Smooth muscle cell (in vitro differentiated cells): ENCODE data around the gene CYTH2. TPM values are rescaled to one million over a fixed set of nuclear protein-coding genes. Genes with fewer than 3 reads are reported as not detected.
"Not testable (repeated sequence)": the region's sequence is repeated elsewhere in the genome, so short reads cannot be mapped to it uniquely, and the experiment has no call there.

Source experiments
- DNase-seq: peaks from one replicate; lab custom pipeline; 2025; ENCODE audit not compliant: unreplicated experiment; lab: John Stamatoyannopoulos, UW
- H2AFZ ChIP-seq: fragments of 200-600 bp; sonication (generic); 2 replicates; pipeline ENCODE4 v1.6.0; 2016; ENCODE audit warnings: antibody characterized with exemption, low read depth, mild to moderate bottlenecking
- H3F3A ChIP-seq: fragments of 200-600 bp; sonication (generic); 2 replicates; pipeline ENCODE4 v1.6.0; 2017; ENCODE audit warnings: antibody characterized with exemption, low read depth
- H3K27ac ChIP-seq: fragments of 200-600 bp; sonication (generic); 2 replicates; pipeline ENCODE4 v1.5.1; 2016; ENCODE audit warnings: low read depth, mild to moderate bottlenecking
- H3K27me3 ChIP-seq: fragments of 200-600 bp; sonication (generic); 2 replicates; pipeline ENCODE4 v1.6.1; 2016; ENCODE audit warnings: low read depth, mild to moderate bottlenecking
- H3K36me3 ChIP-seq: fragments of 200-600 bp; sonication (generic); 2 replicates; pipeline ENCODE4 v1.5.1; 2016; ENCODE audit warnings: low read depth
- H3K4me1 ChIP-seq: fragments of 200-600 bp; sonication (generic); 2 replicates; pipeline ENCODE4 v1.5.1; 2016; ENCODE audit warnings: low read depth
- H3K4me2 ChIP-seq: fragments of 200-600 bp; sonication (generic); 2 replicates; pipeline ENCODE4 v1.6.0; 2016; ENCODE audit warnings: mild to moderate bottlenecking
- H3K4me3 ChIP-seq: fragments of 200-600 bp; sonication (generic); 2 replicates; pipeline ENCODE4 v1.5.1; 2016; ENCODE audit warnings: mild to moderate bottlenecking
- H3K79me2 ChIP-seq: fragments of 200-600 bp; sonication (generic); 2 replicates; pipeline ENCODE4 v1.6.0; 2016; ENCODE audit warnings: low read depth, mild to moderate bottlenecking
- H3K9ac ChIP-seq: fragments of 200-600 bp; sonication (generic); 2 replicates; pipeline ENCODE4 v1.6.0; 2016; ENCODE audit warnings: low read depth
- H3K9me3 ChIP-seq: fragments of 200-600 bp; sonication (generic); replicated peaks from 2 replicates; pipeline ENCODE4 v1.5.1; 2016; ENCODE audit warnings: low read depth
- H4K20me1 ChIP-seq: fragments of 200-600 bp; sonication (generic); 2 replicates; pipeline ENCODE4 v1.6.0; 2016; ENCODE audit warnings: low read depth
- CTCF ChIP-seq: fragments of 200-600 bp; sonication (generic); IDR thresholded peaks from 2 replicates; pipeline ENCODE4 v1.5.1; 2017; ENCODE audit warnings: borderline replicate concordance, mild to moderate bottlenecking, antibody characterized with exemption; ENCODE audit not compliant: insufficient read depth, poor library complexity, severe bottlenecking
- WGBS: methylation state at CpG from one replicate; pipeline ENCODE4 v1.1.7; 2016; ENCODE audit warnings: low lambda C conversion rate; 5-methylcytosine and 5-hydroxymethylcytosine counted together
- polyA plus RNA-seq: library from polyadenylated mRNA; unstranded; fragments of >200 nt; fragmentation: Nextera tagmentation; extraction: Ambion mirVana; gene quantifications from 2 replicates; pipeline ENCODE4 v1.2.1, GENCODE V29; 2016
- total RNA-seq: library from RNA; depleted of rRNA; stranded (reverse); fragments of >200 nt; gene quantifications from 2 replicates; pipeline ENCODE4 v1.2.3, GENCODE V29; 2014

CYTH2 gene
- total and polyA plus RNA-seq, 2 experiments from 2014 or later, result 49.7 to 62.1 TPM

DNA sequence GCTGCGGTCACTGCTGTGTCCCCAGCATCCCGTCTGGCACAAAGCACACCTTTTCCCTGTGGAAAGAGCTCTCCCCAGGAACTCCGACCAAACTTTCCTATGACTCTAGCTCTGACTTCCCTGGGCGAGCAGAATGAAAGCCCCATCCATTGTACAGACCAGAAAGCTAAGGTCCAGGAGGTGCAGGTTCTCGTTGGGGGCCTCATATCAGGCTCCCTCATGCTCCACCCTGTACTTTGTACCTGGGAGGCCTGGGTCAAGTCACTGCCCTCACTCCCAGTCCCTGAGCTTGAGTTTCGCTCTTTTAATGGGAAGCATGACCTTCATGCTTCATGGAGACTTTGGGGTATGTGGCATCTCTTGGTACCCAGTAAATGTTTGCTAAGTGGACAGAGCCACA, 18.4 kb downstream of the CYTH2 start:
- Histone ChIP-seq H3K4me1 (peaks cover 7% of the 10 kb centered on the region), H3K36me3 (no peaks in the 10 kb centered on the region), H3K9me3 (no peaks in the 10 kb centered on the region), H2AFZ (no peak overlapping the region), H3K4me3 (no peak overlapping the region), H3K79me2 (no peaks in the 10 kb centered on the region), H3K27me3 (no peaks in the 10 kb centered on the region), H3K9ac (no peak overlapping the region), H3F3A (no peaks in the 10 kb centered on the region), H4K20me1 (no peaks in the 10 kb centered on the region), H3K27ac (no peak overlapping the region), H3K4me2 (peak overlapping the region; percentile 23)
- WGBS, result 87% methylated on average over 6 of the region's 6 CpGs
- no peak for DNase-seq
- no peak for TF ChIP-seq CTCF

- DNase-seq, result no peak
These were observed 18.8 kb downstream of the CYTH2 start for GRCh38 chr19:48487948-48488347.

DNA sequence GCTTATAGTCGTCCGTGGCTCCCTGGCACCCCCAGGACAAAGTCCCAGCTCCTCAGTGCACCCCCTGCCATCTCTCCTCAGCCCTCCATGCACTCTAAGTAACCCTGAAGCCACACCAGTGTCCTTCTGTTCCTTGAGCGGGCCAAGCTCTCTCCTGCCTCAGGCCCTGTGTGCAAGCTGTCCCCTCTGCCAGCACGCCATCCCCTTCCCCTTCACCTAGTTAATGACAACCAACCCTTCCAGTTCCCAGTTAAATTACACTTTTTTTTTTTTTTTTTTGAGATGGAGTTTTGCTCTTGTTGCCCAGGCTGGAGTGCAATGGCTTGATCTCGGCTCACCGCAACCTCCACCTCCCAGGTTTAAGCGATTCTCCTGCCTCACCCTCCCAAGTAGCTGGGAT, 19.3 kb downstream of the CYTH2 start:
- H3F3A ChIP-seq, H3K9ac ChIP-seq, H3K36me3 ChIP-seq, H3K4me1 ChIP-seq, H3K9me3 ChIP-seq, H2AFZ ChIP-seq, H3K79me2 ChIP-seq, H3K27me3 ChIP-seq, DNase-seq, H3K4me3 ChIP-seq, H4K20me1 ChIP-seq, H3K27ac ChIP-seq: not testable (repeated sequence)
- H3K4me2 ChIP-seq, result peak overlapping the region; percentile 23
- 96% methylated on average over 7 of the region's 7 CpGs for WGBS

More at GRCh38 chr19:48487948-48488347, 18.8 kb downstream of the CYTH2 start:
- Histone ChIP-seq H3K4me2 (peak overlapping the region; percentile 23), H3K9me3 (no peaks in the 10 kb centered on the region), H3K4me3 (no peak overlapping the region), H3K27ac (no peak overlapping the region), H3K27me3 (no peaks in the 10 kb centered on the region), H3K79me2 (no peaks in the 10 kb centered on the region), H3F3A (no peaks in the 10 kb centered on the region), H2AFZ (no peak overlapping the region), H3K4me1 (peaks cover 7% of the 10 kb centered on the region), H4K20me1 (no peaks in the 10 kb centered on the region), H3K9ac (no peak overlapping the region), H3K36me3 (no peaks in the 10 kb centered on the region)
- WGBS, result 54% methylated on average over 8 of the region's 8 CpGs
- no peak for TF ChIP-seq CTCF

- peak; percentile 49 for DNase-seq
These were observed 20.5 kb downstream of the CYTH2 start for GRCh38 chr19:48489608-48490216.

More at GRCh38 chr19:48489608-48490216, 20.5 kb downstream of the CYTH2 start:
- Histone ChIP-seq H3K27me3 (no peaks in the 10 kb centered on the region), H3K4me1 (peaks cover 7% of the 10 kb centered on the region), H3K27ac (no peak overlapping the region), H3K4me2 (no peak overlapping the region), H3K4me3 (no peak overlapping the region), H3K9ac (no peak overlapping the region), H3K9me3 (no peaks in the 10 kb centered on the region), H3K79me2 (no peaks in the 10 kb centered on the region), H2AFZ (no peak overlapping the region), H4K20me1 (no peaks in the 10 kb centered on the region), H3K36me3 (no peaks in the 10 kb centered on the region), H3F3A (no peaks in the 10 kb centered on the region)
- TF ChIP-seq CTCF, result peak; percentile 84
- WGBS, result 32% methylated on average over 19 of the region's 19 CpGs
